Activated T-helper 17 cell treated with anti-CD3 and anti-CD28 coated beads, Interleukin-2, amount 50 U/mL, for 72 hours (primary cell): ENCODE data around the gene KLHDC4. TPM values are rescaled to one million over a fixed set of nuclear protein-coding genes. Genes with fewer than 3 reads are reported as not detected.

Source experiments
- ATAC-seq: fragments of 150-1000 bp; cut with Tn5 transposase; replicated peaks from 2 replicates; pipeline ENCODE4 v1.10.0; 2021; ENCODE audit warnings: mild to moderate bottlenecking, moderate library complexity
- H3K27ac Mint-ChIP-seq: one replicate; pipeline ENCODE4 v1.8.0; 2022; ENCODE audit warnings: mixed read lengths
- H3K27me3 Mint-ChIP-seq: one replicate; pipeline ENCODE4 v1.8.0; 2022; ENCODE audit warnings: mixed read lengths
- H3K36me3 Mint-ChIP-seq: one replicate; pipeline ENCODE4 v1.8.0; 2022; ENCODE audit warnings: low read depth, mild to moderate bottlenecking, mixed read lengths
- H3K4me1 Mint-ChIP-seq: one replicate; pipeline ENCODE4 v1.8.0; 2022; ENCODE audit warnings: mixed read lengths
- H3K4me3 Mint-ChIP-seq: one replicate; pipeline ENCODE4 v1.8.0; 2022; ENCODE audit warnings: mild to moderate bottlenecking, mixed read lengths
- H3K9me3 Mint-ChIP-seq: one replicate; pipeline ENCODE4 v1.8.0; 2022; ENCODE audit warnings: mixed read lengths
- total RNA-seq, 2 donors: library from RNA; stranded (reverse); gene quantifications; one replicate each; pipeline ENCODE4 v1.2.3, GENCODE V29; 2022

The KLHDC4 gene
- total RNA-seq, 2 donors from 2014 or later, result 57.8 to 110 TPM

GRCh38 chr16:87766485-87766797 is 655 bp upstream of the KLHDC4 start:
- H3K4me1 Mint-ChIP-seq, result peaks cover 17% of the 10 kb centered on the region
- peak overlapping the region; percentile 97 for H3K4me3 Mint-ChIP-seq
- no peaks in the 10 kb centered on the region for H3K27me3 Mint-ChIP-seq
- peak overlapping the region; percentile 99 for H3K27ac Mint-ChIP-seq
- ATAC-seq, result no peak
- no peaks in the 10 kb centered on the region for H3K9me3 Mint-ChIP-seq
- H3K36me3 Mint-ChIP-seq, result peaks cover 39% of the 10 kb centered on the region

GRCh38 chr16:87765473-87765775 is 362 bp downstream of the KLHDC4 start:
- ATAC-seq, result peak; percentile 42
- peaks cover 17% of the 10 kb centered on the region for H3K4me1 Mint-ChIP-seq

GRCh38 chr16:87764600-87765472 is 950 bp downstream of the KLHDC4 start:
- peaks cover 17% of the 10 kb centered on the region for H3K4me1 Mint-ChIP-seq
- no peaks in the 10 kb centered on the region for H3K9me3 Mint-ChIP-seq
- ATAC-seq, result peak; percentile 5
- H3K27ac Mint-ChIP-seq, result peak overlapping the region; percentile 99
- H3K36me3 Mint-ChIP-seq, result peaks cover 55% of the 10 kb centered on the region
- peak overlapping the region; percentile 97 for H3K4me3 Mint-ChIP-seq
- H3K27me3 Mint-ChIP-seq, result no peaks in the 10 kb centered on the region

More at GRCh38 chr16:87765473-87765775, 362 bp downstream of the KLHDC4 start:
- H3K27me3 Mint-ChIP-seq, result no peaks in the 10 kb centered on the region
- no peaks in the 10 kb centered on the region for H3K9me3 Mint-ChIP-seq
- peak overlapping the region; percentile 99 for H3K27ac Mint-ChIP-seq
- H3K4me3 Mint-ChIP-seq, result peak overlapping the region; percentile 97
- H3K36me3 Mint-ChIP-seq, result peaks cover 49% of the 10 kb centered on the region

- Mint-ChIP-seq H3K27ac (no peak overlapping the region), H3K4me1 (peaks cover 17% of the 10 kb centered on the region), H3K27me3 (no peaks in the 10 kb centered on the region), H3K36me3 (peaks cover 77% of the 10 kb centered on the region), H3K4me3 (peak overlapping the region; percentile 1), H3K9me3 (no peaks in the 10 kb centered on the region)
- no peak for ATAC-seq
These were observed 3.2 kb downstream of the KLHDC4 start for GRCh38 chr16:87762620-87763019.

- no peaks in the 10 kb centered on the region for H3K27me3 Mint-ChIP-seq
- H3K9me3 Mint-ChIP-seq, result no peaks in the 10 kb centered on the region
- peaks cover 82% of the 10 kb centered on the region for H3K36me3 Mint-ChIP-seq
- H3K4me1 Mint-ChIP-seq, result peaks cover 17% of the 10 kb centered on the region
- H3K4me3 Mint-ChIP-seq, result peak overlapping the region; percentile 1
- ATAC-seq, result no peak
- H3K27ac Mint-ChIP-seq, result no peak overlapping the region
These were observed 3.7 kb downstream of the KLHDC4 start for GRCh38 chr16:87762071-87762571.

- Mint-ChIP-seq H3K9me3 (no peaks in the 10 kb centered on the region), H3K27me3 (no peaks in the 10 kb centered on the region), H3K4me1 (peaks cover 17% of the 10 kb centered on the region), H3K27ac (no peak overlapping the region), H3K4me3 (no peak overlapping the region), H3K36me3 (peaks cover 92% of the 10 kb centered on the region)
- ATAC-seq, result no peak
These were observed 4.7 kb downstream of the KLHDC4 start for GRCh38 chr16:87761060-87761459.

- ATAC-seq, result no peak
- H3K27me3 Mint-ChIP-seq, result no peaks in the 10 kb centered on the region
- H3K27ac Mint-ChIP-seq, result no peak overlapping the region
- H3K4me3 Mint-ChIP-seq, result no peak overlapping the region
- peaks cover 11% of the 10 kb centered on the region for H3K4me1 Mint-ChIP-seq
- peaks cover 100% of the 10 kb centered on the region for H3K36me3 Mint-ChIP-seq
- H3K9me3 Mint-ChIP-seq, result no peaks in the 10 kb centered on the region
These were observed 7.9 kb downstream of the KLHDC4 start for GRCh38 chr16:87757841-87758426.

- no peak for ATAC-seq
- H3K4me3 Mint-ChIP-seq, result no peak overlapping the region
- peaks cover 3% of the 10 kb centered on the region for H3K4me1 Mint-ChIP-seq
- H3K27me3 Mint-ChIP-seq, result no peaks in the 10 kb centered on the region
- peaks cover 99% of the 10 kb centered on the region for H3K36me3 Mint-ChIP-seq
- no peaks in the 10 kb centered on the region for H3K9me3 Mint-ChIP-seq
- no peak overlapping the region for H3K27ac Mint-ChIP-seq
These were observed 11.3 kb downstream of the KLHDC4 start for GRCh38 chr16:87754535-87754934.

GRCh38 chr16:87747626-87748414 is 18.0 kb downstream of the KLHDC4 start:
- ATAC-seq, result no peak
- no peaks in the 10 kb centered on the region for H3K9me3 Mint-ChIP-seq
- H3K4me3 Mint-ChIP-seq, result no peak overlapping the region
- H3K27ac Mint-ChIP-seq, result no peak overlapping the region
- H3K4me1 Mint-ChIP-seq, result peaks cover 8% of the 10 kb centered on the region
- H3K27me3 Mint-ChIP-seq, result no peaks in the 10 kb centered on the region
- H3K36me3 Mint-ChIP-seq, result peaks cover 85% of the 10 kb centered on the region

GRCh38 chr16:87746178-87746577 is 19.6 kb downstream of the KLHDC4 start:
- no peak for ATAC-seq
- Mint-ChIP-seq H3K27ac (no peak overlapping the region), H3K27me3 (no peaks in the 10 kb centered on the region), H3K4me1 (peaks cover 12% of the 10 kb centered on the region), H3K36me3 (peaks cover 86% of the 10 kb centered on the region), H3K4me3 (no peak overlapping the region), H3K9me3 (no peaks in the 10 kb centered on the region)

- H3K4me3 Mint-ChIP-seq, result no peak overlapping the region
- H3K36me3 Mint-ChIP-seq, result peaks cover 82% of the 10 kb centered on the region
- H3K27me3 Mint-ChIP-seq, result no peaks in the 10 kb centered on the region
- H3K27ac Mint-ChIP-seq, result no peak overlapping the region
- no peak for ATAC-seq
- H3K4me1 Mint-ChIP-seq, result peaks cover 14% of the 10 kb centered on the region
- no peaks in the 10 kb centered on the region for H3K9me3 Mint-ChIP-seq
These were observed 20.9 kb downstream of the KLHDC4 start for GRCh38 chr16:87744750-87745514.

- H3K27ac Mint-ChIP-seq, result no peak overlapping the region
- no peak overlapping the region for H3K4me3 Mint-ChIP-seq
- peaks cover 62% of the 10 kb centered on the region for H3K36me3 Mint-ChIP-seq
- H3K27me3 Mint-ChIP-seq, result no peaks in the 10 kb centered on the region
- no peaks in the 10 kb centered on the region for H3K9me3 Mint-ChIP-seq
- ATAC-seq, result no peak
- peaks cover 14% of the 10 kb centered on the region for H3K4me1 Mint-ChIP-seq
These were observed 22.9 kb downstream of the KLHDC4 start for GRCh38 chr16:87742781-87743490.

GRCh38 chr16:87741700-87742415 is 23.9 kb downstream of the KLHDC4 start:
- peak overlapping the region; percentile 37 for H3K27ac Mint-ChIP-seq

More at GRCh38 chr16:87741700-87742415, 23.9 kb downstream of the KLHDC4 start:
- no peaks in the 10 kb centered on the region for H3K9me3 Mint-ChIP-seq
- H3K36me3 Mint-ChIP-seq, result peaks cover 52% of the 10 kb centered on the region
- no peak overlapping the region for H3K4me3 Mint-ChIP-seq
- H3K4me1 Mint-ChIP-seq, result peaks cover 14% of the 10 kb centered on the region
- ATAC-seq, result no peak
- no peaks in the 10 kb centered on the region for H3K27me3 Mint-ChIP-seq
